ENCODE results near the gene FAM177B.
"Not testable (repeated sequence)": the region's sequence is repeated elsewhere in the genome, so short reads cannot be mapped to it uniquely, and the experiment has no call there.

FAM177B gene

DNA sequence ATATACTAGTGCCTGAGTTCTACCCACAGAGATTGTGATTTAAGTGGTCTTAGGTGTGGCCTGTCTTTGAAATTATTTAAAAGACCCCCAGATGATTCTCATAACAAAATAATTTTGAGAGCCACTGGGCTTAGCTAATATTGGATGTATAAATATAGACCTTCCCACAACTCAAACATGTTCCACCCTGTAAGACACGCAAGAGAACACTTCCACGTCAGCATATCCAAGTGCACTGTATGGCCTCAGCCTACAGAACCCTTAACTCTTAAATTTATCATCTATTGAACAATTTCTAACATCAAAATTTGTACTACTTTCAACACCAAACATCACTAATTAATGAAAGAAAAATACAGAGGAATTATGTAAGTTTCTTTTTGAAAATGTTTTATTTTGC is 2.5 kb downstream of the FAM177B start:
- no peak for DNase-seq (ENCODE audit: low read depth)
- no peak overlapping the region for H3K4me3 ChIP-seq (ENCODE audit: low read depth, low read length)
- TF ChIP-seq, protein P1, sequence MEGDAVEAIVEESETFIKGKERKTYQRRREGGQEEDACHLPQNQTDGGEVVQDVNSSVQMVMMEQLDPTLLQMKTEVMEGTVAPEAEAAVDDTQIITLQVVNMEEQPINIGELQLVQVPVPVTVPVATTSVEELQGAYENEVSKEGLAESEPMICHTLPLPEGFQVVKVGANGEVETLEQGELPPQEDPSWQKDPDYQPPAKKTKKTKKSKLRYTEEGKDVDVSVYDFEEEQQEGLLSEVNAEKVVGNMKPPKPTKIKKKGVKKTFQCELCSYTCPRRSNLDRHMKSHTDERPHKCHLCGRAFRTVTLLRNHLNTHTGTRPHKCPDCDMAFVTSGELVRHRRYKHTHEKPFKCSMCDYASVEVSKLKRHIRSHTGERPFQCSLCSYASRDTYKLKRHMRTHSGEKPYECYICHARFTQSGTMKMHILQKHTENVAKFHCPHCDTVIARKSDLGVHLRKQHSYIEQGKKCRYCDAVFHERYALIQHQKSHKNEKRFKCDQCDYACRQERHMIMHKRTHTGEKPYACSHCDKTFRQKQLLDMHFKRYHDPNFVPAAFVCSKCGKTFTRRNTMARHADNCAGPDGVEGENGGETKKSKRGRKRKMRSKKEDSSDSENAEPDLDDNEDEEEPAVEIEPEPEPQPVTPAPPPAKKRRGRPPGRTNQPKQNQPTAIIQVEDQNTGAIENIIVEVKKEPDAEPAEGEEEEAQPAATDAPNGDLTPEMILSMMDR (IDR thresholded peaks at IDR 0.05; ENCODE audit: control insufficient read depth, extremely low read depth, insufficient read depth), result no peak

DNA sequence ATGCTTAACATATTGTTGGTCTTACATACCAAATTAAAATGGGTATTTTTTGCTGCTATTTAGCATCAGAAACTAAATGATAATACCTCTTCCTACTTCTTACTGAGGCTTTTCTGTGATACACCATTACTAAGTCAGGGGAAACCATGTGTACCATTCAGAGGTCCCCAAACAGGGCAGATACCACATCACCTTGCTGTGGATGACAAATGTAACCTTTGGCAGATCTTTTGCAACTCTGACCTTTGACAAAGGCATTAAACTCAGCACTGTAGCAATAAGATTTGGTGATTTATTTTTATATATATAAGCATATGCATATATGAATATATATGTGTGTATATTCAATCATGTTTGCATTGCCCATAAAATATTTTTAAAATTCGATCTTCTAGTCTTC is 2.9 kb downstream of the FAM177B start:
- H3K4me3 ChIP-seq (ENCODE audit: low read depth, low read length), result no peak overlapping the region
- TF ChIP-seq, protein P1 (IDR thresholded peaks at IDR 0.05; ENCODE audit: control insufficient read depth, extremely low read depth, insufficient read depth), result no peak
- DNase-seq (ENCODE audit: low read depth), result no peak

DNA sequence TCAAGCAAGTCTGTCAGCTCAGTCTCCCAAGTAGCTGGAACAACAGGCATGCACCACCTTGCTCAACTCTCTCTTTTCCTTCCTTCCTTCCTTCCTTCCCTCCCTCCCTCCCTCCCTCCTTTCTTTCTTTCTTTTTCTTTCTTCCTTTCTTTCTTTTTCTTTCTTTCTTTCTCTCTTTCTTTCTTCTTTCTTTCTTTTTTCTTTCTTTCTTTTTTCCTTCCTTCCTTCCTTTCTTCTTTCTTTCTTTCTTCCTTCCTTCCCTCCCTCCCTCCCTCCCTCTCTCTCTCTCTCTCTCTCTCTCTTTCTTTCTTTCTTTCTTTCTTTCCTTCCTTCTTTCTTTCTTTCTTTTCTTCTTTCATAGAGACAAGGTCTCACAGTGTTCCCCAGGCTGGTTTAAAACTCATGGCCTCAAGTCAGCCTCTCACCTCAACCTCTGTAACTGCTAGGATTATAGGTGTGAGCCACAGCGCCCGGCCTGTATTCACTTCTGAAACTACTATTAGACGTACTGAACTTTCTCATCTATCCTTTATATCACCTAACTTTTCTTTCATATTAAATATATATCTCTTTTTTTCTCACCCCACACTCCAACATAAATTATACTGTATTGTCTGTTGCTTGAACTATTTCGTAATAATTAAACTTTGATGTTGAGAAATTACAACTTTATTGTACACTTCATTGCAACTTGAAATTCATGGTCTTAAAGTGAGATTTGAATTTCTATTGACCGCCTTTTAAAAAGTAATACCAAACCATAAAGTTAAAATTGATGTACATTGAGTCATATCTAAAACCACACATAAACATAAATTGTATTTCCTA is 4.8 kb downstream of the FAM177B start:
- not testable (repeated sequence) for DNase-seq (ENCODE audit: low read depth); H3K4me3 ChIP-seq (ENCODE audit: low read depth, low read length)

DNA sequence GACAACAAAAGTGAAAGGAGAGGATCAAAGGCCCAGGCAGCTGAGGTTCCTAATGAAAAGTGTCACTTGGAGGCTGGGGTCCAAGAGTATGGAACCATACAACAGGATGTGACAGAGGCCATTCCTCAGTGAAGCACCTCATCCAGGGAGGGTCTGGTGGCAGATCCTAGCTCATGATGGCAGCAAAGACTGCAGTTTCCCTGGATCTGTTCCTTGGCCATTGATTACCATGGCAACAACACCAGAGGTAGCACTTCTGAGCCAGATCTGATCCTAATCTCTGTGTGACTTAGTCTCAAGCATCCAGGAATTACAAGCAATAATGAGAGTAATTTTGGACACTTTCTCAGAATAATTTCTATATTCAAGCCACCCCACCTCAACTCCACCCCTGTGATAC is 12.9 kb downstream of the FAM177B start:
- H3K4me3 ChIP-seq (ENCODE audit: low read depth, low read length), result no peak overlapping the region
- TF ChIP-seq, protein P1 (IDR thresholded peaks at IDR 0.05; ENCODE audit: control insufficient read depth, extremely low read depth, insufficient read depth), result no peak
- no peak for DNase-seq (ENCODE audit: low read depth)

DNA sequence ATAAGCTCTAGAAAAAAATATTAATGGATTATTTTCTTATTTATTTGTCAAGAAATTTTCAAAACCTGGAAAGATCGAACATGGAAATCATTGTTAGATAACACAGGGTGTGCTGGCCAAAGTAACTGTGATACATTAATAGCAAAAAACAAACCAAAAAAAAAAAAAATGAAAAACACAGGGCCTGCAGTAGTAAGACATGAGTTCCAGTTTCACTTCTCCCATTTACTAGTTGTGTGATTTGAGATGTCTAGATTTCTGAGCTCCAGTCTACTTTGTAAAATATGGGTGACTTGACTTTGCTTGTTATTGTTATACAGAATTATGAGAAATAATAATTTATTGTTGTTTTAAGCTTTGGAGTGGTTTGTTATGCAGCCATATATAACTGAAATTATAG is 13.6 kb downstream of the FAM177B start:
- DNase-seq (ENCODE audit: low read depth), result no peak
- no peak overlapping the region for H3K4me3 ChIP-seq (ENCODE audit: low read depth, low read length)
- TF ChIP-seq, protein P1 (IDR thresholded peaks at IDR 0.05; ENCODE audit: control insufficient read depth, extremely low read depth, insufficient read depth), result no peak

DNA sequence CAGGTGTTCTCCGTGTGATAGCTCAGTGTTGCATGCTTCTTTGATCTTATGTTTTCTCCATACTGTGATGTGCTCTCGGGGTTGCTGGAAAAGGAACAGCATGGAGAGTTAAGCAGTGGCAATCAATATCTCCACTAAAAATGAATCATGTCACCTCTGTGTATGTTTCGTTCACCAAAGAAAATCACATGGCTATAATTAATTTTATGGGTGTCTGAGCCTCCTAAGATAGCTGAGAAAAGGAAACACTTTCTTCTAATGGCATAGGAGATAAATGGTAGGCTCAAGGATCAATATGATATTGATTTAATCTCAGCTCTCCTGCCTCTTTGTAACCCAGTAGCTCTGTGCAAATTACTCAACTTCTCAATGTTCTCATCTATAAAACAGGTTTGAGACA is 14.3 kb downstream of the FAM177B start:
- no peak for DNase-seq (ENCODE audit: low read depth)
- no peak overlapping the region for H3K4me3 ChIP-seq (ENCODE audit: low read depth, low read length)
- TF ChIP-seq, protein P1 (IDR thresholded peaks at IDR 0.05; ENCODE audit: control insufficient read depth, extremely low read depth, insufficient read depth), result no peak

DNA sequence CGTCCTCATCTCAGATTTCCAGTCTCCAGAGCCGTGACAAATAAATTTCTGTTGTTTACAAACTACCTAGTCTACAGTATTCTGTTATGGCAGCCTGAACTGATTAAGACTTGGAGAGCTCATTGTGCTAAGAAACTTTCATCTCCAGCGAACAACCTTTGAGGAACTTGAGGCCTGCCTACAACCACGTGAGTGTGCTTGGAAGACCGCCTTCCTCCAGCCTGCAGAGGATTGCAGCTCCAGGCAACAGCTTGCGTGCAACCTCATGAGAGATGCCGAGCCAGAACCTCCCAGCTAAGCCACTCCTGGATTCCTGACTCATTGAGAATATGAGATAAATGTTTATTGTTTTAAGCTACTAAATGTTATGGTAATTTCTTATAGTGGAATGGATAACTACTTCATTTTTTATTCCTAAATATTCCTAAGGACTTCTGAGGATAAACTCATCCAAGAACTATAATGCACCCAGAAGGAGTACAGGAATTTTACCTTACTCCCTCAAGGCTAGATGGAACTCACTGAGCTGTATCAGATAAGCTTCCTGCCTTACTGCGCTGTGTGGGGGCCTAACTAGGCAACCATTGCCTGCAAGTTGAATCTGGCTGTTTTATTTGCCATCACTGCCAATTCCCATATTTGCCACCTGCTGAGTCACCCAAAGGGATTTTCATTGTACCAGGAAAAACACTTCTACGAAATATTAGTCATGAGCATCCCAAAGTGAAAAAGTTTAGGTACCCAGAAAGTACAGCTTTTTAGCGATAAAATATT is 17.6 kb downstream of the FAM177B start:
- H3K4me3 ChIP-seq (ENCODE audit: low read depth, low read length), result no peak overlapping the region
- DNase-seq (ENCODE audit: low read depth), result no peak
- TF ChIP-seq, protein P1 (IDR thresholded peaks at IDR 0.05; ENCODE audit: control insufficient read depth, extremely low read depth, insufficient read depth), result no peak

Measured in LNCaP clone FGC (cell line).